H9 (cell line): ENCODE data around the gene ARHGAP11A. TPM values are rescaled to one million over a fixed set of nuclear protein-coding genes. Genes with fewer than 3 reads are reported as not detected.

Experiments
- DNase-seq: peaks from one replicate; pipeline ENCODE4 v3.0.0-alpha.2; 2017
- H2AFZ ChIP-seq: one replicate; pipeline ENCODE4 v1.6.1; 2013; ENCODE audit warnings: mild to moderate bottlenecking, low read length, control low read depth, moderate library complexity
- H2AK5ac ChIP-seq: 2 replicates; pipeline ENCODE4 v1.6.1; 2013; ENCODE audit warnings: low read length, control low read depth, mixed read lengths; ENCODE audit not compliant: insufficient read length
- H2BK120ac ChIP-seq: one replicate; pipeline ENCODE4 v1.6.1; 2013; ENCODE audit warnings: low read depth, mild to moderate bottlenecking, low read length, control low read depth, inconsistent platforms; ENCODE audit not compliant: poor library complexity, severe bottlenecking
- H2BK12ac ChIP-seq: 2 replicates; pipeline ENCODE4 v1.6.1; 2013; ENCODE audit warnings: low read length, control low read depth, mixed read lengths, low read depth; ENCODE audit not compliant: insufficient read length
- H2BK15ac ChIP-seq: 2 replicates; pipeline ENCODE4 v1.6.1; 2013; ENCODE audit warnings: low read depth, low read length, control low read depth
- H2BK20ac ChIP-seq: one replicate; pipeline ENCODE4 v1.6.1; 2013; ENCODE audit warnings: low read depth, mild to moderate bottlenecking, low read length, control low read depth, inconsistent platforms; ENCODE audit not compliant: poor library complexity, severe bottlenecking
- H2BK5ac ChIP-seq: 2 replicates; pipeline ENCODE4 v1.6.1; 2013; ENCODE audit warnings: low read length, control low read depth, mixed read lengths; ENCODE audit not compliant: insufficient read length
- H3K14ac ChIP-seq: 2 replicates; pipeline ENCODE4 v1.6.1; 2013; ENCODE audit warnings: low read length, control low read depth; ENCODE audit not compliant: insufficient read depth
- H3K18ac ChIP-seq: 2 replicates; pipeline ENCODE4 v1.6.1; 2013; ENCODE audit warnings: low read depth, mild to moderate bottlenecking, mixed read lengths, low read length, control low read depth; ENCODE audit not compliant: insufficient read length
- H3K23ac ChIP-seq: 2 replicates; pipeline ENCODE4 v1.6.1; 2013; ENCODE audit warnings: low read length, control low read depth, mixed read lengths, low read depth; ENCODE audit not compliant: insufficient read length
- H3K23me2 ChIP-seq: 2 replicates; pipeline ENCODE4 v1.6.1; 2013; ENCODE audit warnings: low read depth, mild to moderate bottlenecking, mixed read lengths, low read length, control low read depth; ENCODE audit not compliant: insufficient read length, poor library complexity, severe bottlenecking
- H3K27ac ChIP-seq: 2 replicates; pipeline ENCODE4 v1.5.1; 2013; ENCODE audit warnings: low read length, control low read depth, mixed read lengths, low read depth; ENCODE audit not compliant: insufficient read length
- H3K27me3 ChIP-seq: 2 replicates; pipeline ENCODE4 v1.6.1; 2013; ENCODE audit warnings: low read length, control low read depth, inconsistent platforms; ENCODE audit not compliant: insufficient read depth
- H3K4ac ChIP-seq: 2 replicates; pipeline ENCODE4 v1.6.1; 2013; ENCODE audit warnings: low read depth, mild to moderate bottlenecking, control low read depth, inconsistent platforms, low read length, moderate library complexity
- H3K4me1 ChIP-seq: 2 replicates; pipeline ENCODE4 v1.6.1; 2013; ENCODE audit warnings: low read length, control low read depth, inconsistent platforms; ENCODE audit not compliant: insufficient read depth
- H3K4me2 ChIP-seq: 2 replicates; pipeline ENCODE4 v1.6.1; 2013; ENCODE audit warnings: low read length, control low read depth, mixed read lengths; ENCODE audit not compliant: insufficient read length, insufficient read depth
- H3K56ac ChIP-seq: 2 replicates; pipeline ENCODE4 v1.6.1; 2013; ENCODE audit warnings: low read depth, mild to moderate bottlenecking, mixed read lengths, low read length, control low read depth; ENCODE audit not compliant: insufficient read length
- H3K79me1 ChIP-seq: 2 replicates; pipeline ENCODE4 v1.6.1; 2013; ENCODE audit warnings: low read depth, mild to moderate bottlenecking, moderate library complexity, low read length, control low read depth, inconsistent platforms; ENCODE audit not compliant: insufficient read depth, poor library complexity, severe bottlenecking
- H3K79me2 ChIP-seq: 2 replicates; pipeline ENCODE4 v1.6.1; 2013; ENCODE audit warnings: low read length, control low read depth, inconsistent platforms; ENCODE audit not compliant: insufficient read depth
- H3K9ac ChIP-seq: 2 replicates; pipeline ENCODE4 v1.6.1; 2013; ENCODE audit warnings: low read length, control low read depth, mixed read lengths; ENCODE audit not compliant: insufficient read length; ENCODE audit errors: extremely low read depth
- H3K9me3 ChIP-seq: one replicate; pipeline ENCODE4 v1.6.1; 2013; ENCODE audit warnings: low read depth, low read length, inconsistent platforms; ENCODE audit not compliant: control insufficient read depth
- H3T11ph ChIP-seq: one replicate; pipeline ENCODE4 v1.6.1; 2013; ENCODE audit warnings: mild to moderate bottlenecking, low read length, control low read depth, inconsistent platforms
- H4K20me1 ChIP-seq: one replicate; pipeline ENCODE4 v1.6.1; 2013; ENCODE audit not compliant: control insufficient read depth, insufficient read length, insufficient read depth
- H4K5ac ChIP-seq: 2 replicates; pipeline ENCODE4 v1.6.1; 2013; ENCODE audit warnings: low read depth, mild to moderate bottlenecking, mixed read lengths, low read length, control low read depth; ENCODE audit not compliant: insufficient read length
- H4K8ac ChIP-seq: replicated peaks from 2 replicates; pipeline ENCODE4 v1.6.1; 2013; ENCODE audit warnings: low read length, control low read depth, mixed read lengths, low read depth; ENCODE audit not compliant: insufficient read length
- H4K91ac ChIP-seq: 2 replicates; pipeline ENCODE4 v1.6.1; 2013; ENCODE audit warnings: low read depth, mild to moderate bottlenecking, moderate library complexity, mixed read lengths, low read length, control low read depth; ENCODE audit not compliant: insufficient read length
- H3K27ac Mint-ChIP-seq, 3 experiments: 2 replicates in 2 of 3; 3 replicates in 1 of 3; pipeline ENCODE4 v1.8.0; 2020 to 2021; ENCODE audit warnings: mixed read lengths in 3 of 3, mild to moderate bottlenecking in 1 of 3, moderate library complexity in 1 of 3
- H3K27me3 Mint-ChIP-seq: 2 replicates; pipeline ENCODE4 v1.8.0; 2021; ENCODE audit warnings: low read depth, mild to moderate bottlenecking, moderate library complexity, mixed read lengths
- H3K36me3 Mint-ChIP-seq, 3 experiments: 2 replicates in 2 of 3; 3 replicates in 1 of 3; pipeline ENCODE4 v1.8.0; 2020 to 2021; ENCODE audit warnings: low read depth in 3 of 3, mixed read lengths in 3 of 3; ENCODE audit not compliant: insufficient read depth in 1 of 3
- H3K4me1 Mint-ChIP-seq, 2 experiments: 2 replicates each; pipeline ENCODE4 v1.8.0; 2020; ENCODE audit warnings: mixed read lengths in 2 of 2
- H3K4me3 Mint-ChIP-seq, 2 experiments: 2 replicates in 1 of 2; 3 replicates in 1 of 2; pipeline ENCODE4 v1.8.0; 2020 to 2021; ENCODE audit warnings: mild to moderate bottlenecking in 2 of 2, mixed read lengths in 2 of 2, moderate library complexity in 1 of 2
- H3K9me3 Mint-ChIP-seq, 2 experiments: 2 replicates in 1 of 2; 3 replicates in 1 of 2; pipeline ENCODE4 v1.8.0; 2020; ENCODE audit warnings: mild to moderate bottlenecking in 2 of 2, mixed read lengths in 2 of 2, moderate library complexity in 1 of 2
- WGBS: extraction: QIAGEN DNeasy Blood & Tissue Kit; methylation state at CpG from one replicate; pipeline ENCODE4 v1.1.7; 2013; ENCODE audit warnings: missing lambda C conversion rate, low lambda C conversion rate, mixed read lengths; ENCODE audit not compliant: insufficient read length; ENCODE audit errors: extremely low coverage; 5-methylcytosine and 5-hydroxymethylcytosine counted together
- total RNA-seq: library from RNA; stranded (reverse); gene quantifications from 2 replicates; pipeline ENCODE4 v1.2.1, GENCODE V29; 2021
- TF ChIP-seq, protein P1 (sequence below): fragments of 200-600 bp; sonication (generic); conservative IDR thresholded peaks from 3 replicates; pipeline ENCODE4 v1.8.0; 2021; ENCODE audit warnings: antibody characterized with exemption, mild to moderate bottlenecking

ARHGAP11A gene
- total RNA-seq, 1 experiment from 2014 or later, result 94.4 TPM

DNA sequence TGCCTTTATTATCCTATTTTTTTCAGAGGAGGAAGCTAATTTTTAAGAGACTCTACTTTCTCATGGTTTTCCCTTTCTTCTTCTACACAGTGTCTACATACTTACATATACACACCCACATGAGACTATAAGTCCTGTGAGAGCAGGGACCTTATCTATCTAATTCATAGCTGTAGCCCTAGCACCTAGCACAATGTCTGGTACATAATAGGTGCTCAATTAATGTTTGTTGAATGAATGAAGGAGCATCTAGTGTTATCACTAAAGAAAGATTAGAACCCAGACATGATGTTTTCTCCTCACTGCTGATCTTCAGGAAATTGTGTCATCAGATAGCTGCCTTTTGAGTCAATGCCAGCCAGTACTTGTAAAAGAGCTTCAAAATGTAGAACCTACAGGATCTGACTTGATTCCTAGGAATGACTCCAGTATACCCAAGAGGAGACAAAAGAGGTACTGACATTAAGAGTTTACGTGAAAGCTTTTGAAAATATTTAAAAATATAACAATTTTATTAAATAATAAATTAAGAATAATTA lies 28.7 kb downstream of the ARHGAP11A start:
- Histone ChIP-seq H4K8ac (no peak overlapping the region), H3K56ac (no peak overlapping the region), H2BK20ac (no peak overlapping the region), H3K14ac (no peak overlapping the region), H3K23me2 (no peaks in the 10 kb centered on the region), H4K5ac (no peak overlapping the region), H3K27me3 (no peaks in the 10 kb centered on the region), H2BK12ac (no peak overlapping the region), H3K4me1 (peaks cover 4% of the 10 kb centered on the region; the same call in 1 of the 2 replicates), H2BK5ac (no peak overlapping the region), H2BK15ac (no peak overlapping the region), H3K79me2 (no peaks in the 10 kb centered on the region), H3K27ac (no peak overlapping the region), H3K4ac (no peak overlapping the region), H2BK120ac (no peak overlapping the region), H3T11ph (no peak overlapping the region), H3K9ac (no peak overlapping the region), H3K4me2 (no peak overlapping the region), H2AFZ (no peak overlapping the region), H4K20me1 (no peaks in the 10 kb centered on the region), H4K91ac (no peak overlapping the region), H2AK5ac (no peak overlapping the region), H3K9me3 (no peaks in the 10 kb centered on the region), H3K79me1 (no peaks in the 10 kb centered on the region), H3K18ac (no peak overlapping the region), H3K23ac (no peak overlapping the region)
- Mint-ChIP-seq H3K27ac (no peak overlapping the region), H3K36me3 (peaks cover 2 to 27% (median 5%) of the 10 kb centered on the region in 3 experiments; a peak in 6 of 7 replicates), H3K4me1 (peaks cover 21 to 22% of the 10 kb centered on the region in 2 experiments), H3K27me3 (no peaks in the 10 kb centered on the region; the same call in 1 of the 2 replicates), H3K9me3 (no peaks in the 10 kb centered on the region), H3K4me3 (no peak overlapping the region)
- TF ChIP-seq, protein P1, sequence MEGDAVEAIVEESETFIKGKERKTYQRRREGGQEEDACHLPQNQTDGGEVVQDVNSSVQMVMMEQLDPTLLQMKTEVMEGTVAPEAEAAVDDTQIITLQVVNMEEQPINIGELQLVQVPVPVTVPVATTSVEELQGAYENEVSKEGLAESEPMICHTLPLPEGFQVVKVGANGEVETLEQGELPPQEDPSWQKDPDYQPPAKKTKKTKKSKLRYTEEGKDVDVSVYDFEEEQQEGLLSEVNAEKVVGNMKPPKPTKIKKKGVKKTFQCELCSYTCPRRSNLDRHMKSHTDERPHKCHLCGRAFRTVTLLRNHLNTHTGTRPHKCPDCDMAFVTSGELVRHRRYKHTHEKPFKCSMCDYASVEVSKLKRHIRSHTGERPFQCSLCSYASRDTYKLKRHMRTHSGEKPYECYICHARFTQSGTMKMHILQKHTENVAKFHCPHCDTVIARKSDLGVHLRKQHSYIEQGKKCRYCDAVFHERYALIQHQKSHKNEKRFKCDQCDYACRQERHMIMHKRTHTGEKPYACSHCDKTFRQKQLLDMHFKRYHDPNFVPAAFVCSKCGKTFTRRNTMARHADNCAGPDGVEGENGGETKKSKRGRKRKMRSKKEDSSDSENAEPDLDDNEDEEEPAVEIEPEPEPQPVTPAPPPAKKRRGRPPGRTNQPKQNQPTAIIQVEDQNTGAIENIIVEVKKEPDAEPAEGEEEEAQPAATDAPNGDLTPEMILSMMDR, result no peak
- DNase-seq, result no peak
- WGBS, result no CpG with 5 or more reads among the region's 1 CpG
